ENCODE data around the gene CNIH3.
"Not testable (repeated sequence)": the region's sequence is repeated elsewhere in the genome, so short reads cannot be mapped to it uniquely, and the experiment has no call there.

The CNIH3 gene

GRCh38 chr1:224644553-224645154 is 28.5 kb downstream of the CNIH3 start:
- peak; percentile 7 for DNase-seq

- DNase-seq, result peak; percentile 34
These were observed 31.3 kb downstream of the CNIH3 start for GRCh38 chr1:224647449-224647848.

GRCh38 chr1:224650290-224650689 is 34.2 kb downstream of the CNIH3 start:
- DNase-seq, result no peak

GRCh38 chr1:224651188-224651587 is 35.1 kb downstream of the CNIH3 start:
- no peak for DNase-seq

GRCh38 chr1:224656392-224656791 is 40.3 kb downstream of the CNIH3 start:
- DNase-seq, result no peak

GRCh38 chr1:224660074-224660473 is 44.0 kb downstream of the CNIH3 start:
- no peak for DNase-seq

- no peak for DNase-seq
These were observed 46.8 kb downstream of the CNIH3 start for GRCh38 chr1:224662870-224663269.

- no peak for DNase-seq
These were observed 48.9 kb downstream of the CNIH3 start for GRCh38 chr1:224665016-224665415.

- no peak for DNase-seq
These were observed 50.0 kb downstream of the CNIH3 start for GRCh38 chr1:224666078-224666477.

GRCh38 chr1:224666913-224667312 is 50.8 kb downstream of the CNIH3 start:
- peak; percentile 29 for DNase-seq

- no peak for DNase-seq
These were observed 52.9 kb downstream of the CNIH3 start for GRCh38 chr1:224668984-224669383.

GRCh38 chr1:224669403-224669802 is 53.3 kb downstream of the CNIH3 start:
- DNase-seq, result no peak

- DNase-seq, result no peak
These were observed 54.4 kb downstream of the CNIH3 start for GRCh38 chr1:224670506-224670905.

- no peak for DNase-seq
These were observed 55.0 kb downstream of the CNIH3 start for GRCh38 chr1:224671076-224671475.

GRCh38 chr1:224673141-224673540 is 57.0 kb downstream of the CNIH3 start:
- no peak for DNase-seq

- DNase-seq, result no peak
These were observed 59.5 kb downstream of the CNIH3 start for GRCh38 chr1:224675590-224675989.

GRCh38 chr1:224676551-224676950 is 60.4 kb downstream of the CNIH3 start:
- DNase-seq, result no peak

- DNase-seq, result no peak
These were observed 62.1 kb downstream of the CNIH3 start for GRCh38 chr1:224678168-224678567.

- no peak for DNase-seq
These were observed 63.5 kb downstream of the CNIH3 start for GRCh38 chr1:224679606-224680005.

- DNase-seq, result no peak
These were observed 65.7 kb downstream of the CNIH3 start for GRCh38 chr1:224681816-224682215.

GRCh38 chr1:224683936-224684335 is 67.8 kb downstream of the CNIH3 start:
- DNase-seq, result no peak

GRCh38 chr1:224684979-224685425 is 68.9 kb downstream of the CNIH3 start:
- DNase-seq, result no peak

- DNase-seq, result not testable (repeated sequence)
These were observed 70.0 kb downstream of the CNIH3 start for GRCh38 chr1:224686140-224686539.

GRCh38 chr1:224687465-224687864 is 71.3 kb downstream of the CNIH3 start:
- no peak for DNase-seq

GRCh38 chr1:224689374-224689773 is 73.3 kb downstream of the CNIH3 start:
- no peak for DNase-seq

Data from DMS 273 treated with DMSO at 0.1 percent for 48 hours (cell line).